Gastrocnemius medialis (tissue), 4 donors: ENCODE measurements around the gene TBRG4. TPM values are rescaled to one million over a fixed set of nuclear protein-coding genes. Genes with fewer than 3 reads are reported as not detected.

Source experiments
- ATAC-seq, 2 donors: fragments of 150-250 bp; one replicate each; pipeline ENCODE4 v1.9.1; 2016
- DNase-seq, 2 donors: peaks; one replicate each; pipeline ENCODE4 v3.0.0-alpha.2; 2019
- H3K27ac ChIP-seq, 4 donors: fragments of 200-600 bp; sonication (generic); 1 replicate in 1 of 4; 2 replicates in 3 of 4; pipeline ENCODE4 v1.5.1; 2016 to 2018; ENCODE audit warnings: mild to moderate bottlenecking in 2 of 4, moderate library complexity in 1 of 4
- H3K27me3 ChIP-seq, 3 donors: fragments of 200-600 bp; sonication (generic) in 2 of 3; 1 replicate in 1 of 3; 2 replicates in 2 of 3; pipeline versions ENCODE4 v1.5.1 to v1.6.0; 2016 to 2019; ENCODE audit warnings: mild to moderate bottlenecking in 1 of 3, moderate library complexity in 1 of 3
- H3K36me3 ChIP-seq, 2 donors: fragments of 200-600 bp; sonication (generic) in 1 of 2; one replicate each; pipeline ENCODE4 v1.5.1; 2017 to 2018
- H3K4me1 ChIP-seq, 2 donors: fragments of 200-600 bp; sonication (generic) in 1 of 2; one replicate each; pipeline ENCODE4 v1.5.1; 2016 to 2017; ENCODE audit warnings: mild to moderate bottlenecking in 2 of 2
- H3K4me3 ChIP-seq, 4 donors: fragments of 200-600 bp; sonication (generic) in 3 of 4; 1 replicate in 1 of 4; 2 replicates in 3 of 4; pipeline ENCODE4 v1.5.1; 2016 to 2019; ENCODE audit warnings: mild to moderate bottlenecking in 2 of 4
- H3K9me3 ChIP-seq, 3 donors: fragments of 200-600 bp; sonication (generic) in 2 of 3; 1 replicate in 1 of 3; 2 replicates in 2 of 3; pipeline ENCODE4 v1.5.1; 2016 to 2019
- POLR2A ChIP-seq, 2 donors: fragments of 450-650 bp; IDR thresholded peaks; one replicate each; pipeline ENCODE4 v1.6.1; 2017; ENCODE audit warnings: antibody characterized with exemption in 2 of 2, mild to moderate bottlenecking in 2 of 2, moderate library complexity in 2 of 2
- in situ Hi-C, 4 donors: fragments of 200-750 bp; cut with MboI; loops; one replicate each; pipeline versions ENCODE4 v1.15.0 to v1.8.0; 2017; ENCODE audit warnings: low sequenced_read_pairs in 4 of 4
- intact Hi-C: fragments of 100-400 bp; cut with DNase I; formaldehyde crosslinking; loops from one replicate; pipeline ENCODE4 v1.15.1; 2023; ENCODE audit warnings: low total_unique reads
- total RNA-seq, 4 donors: library from RNA; depleted of rRNA; stranded (reverse); fragments of >200 nt; gene quantifications; one replicate each; pipeline versions ENCODE4 v1.1.0 to v1.2.3, GENCODE V29; 2016
- TF ChIP-seq, protein P1 (sequence below), 5 experiments: fragments of 450-650 bp in 3 of 5; fragments of 200-600 bp in 2 of 5; sonication (generic) in 2 of 5; IDR thresholded peaks in 4 of 5; conservative IDR thresholded peaks in 1 of 5; 1 replicate in 4 of 5; 2 replicates in 1 of 5; pipeline ENCODE4 v1.5.1; 2016 to 2019; ENCODE audit warnings: antibody characterized with exemption in 5 of 5, mild to moderate bottlenecking in 3 of 5, moderate library complexity in 3 of 5

Gene TBRG4
- total RNA-seq, 4 donors from 2014 or later, result 74.3 to 105 (median 92.7) TPM

DNA sequence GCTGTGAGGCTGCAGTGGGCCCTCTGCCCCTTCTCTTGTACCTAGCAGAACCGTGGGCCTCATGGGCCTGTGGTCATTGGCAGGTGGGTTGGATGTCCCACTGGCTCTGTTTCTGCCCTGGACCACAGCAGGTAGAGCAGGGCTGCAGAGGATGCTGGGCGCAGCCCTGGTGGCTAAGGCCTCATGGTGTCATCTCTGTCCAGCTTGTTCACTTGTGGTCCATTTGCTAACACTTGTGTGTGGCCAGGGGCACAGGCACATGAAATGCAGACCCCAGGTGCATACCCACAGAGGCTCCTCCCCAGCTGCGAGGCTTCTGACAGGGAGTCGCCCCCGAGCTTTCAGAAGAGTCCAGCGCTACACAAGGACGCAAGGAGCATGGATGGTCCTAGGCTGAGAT lies 22.4 kb upstream of the TBRG4 start:
- Histone ChIP-seq H3K36me3 (no peaks in the 10 kb centered on the region), H3K4me3 (no peak overlapping the region), H3K27ac (no peak overlapping the region), H3K9me3 (no peaks in the 10 kb centered on the region), H3K27me3 (no peaks in the 10 kb centered on the region), H3K4me1 (no peaks in the 10 kb centered on the region)
- no peak for TF ChIP-seq POLR2A (IDR thresholded peaks at IDR 0.05)
- TF ChIP-seq, protein P1, sequence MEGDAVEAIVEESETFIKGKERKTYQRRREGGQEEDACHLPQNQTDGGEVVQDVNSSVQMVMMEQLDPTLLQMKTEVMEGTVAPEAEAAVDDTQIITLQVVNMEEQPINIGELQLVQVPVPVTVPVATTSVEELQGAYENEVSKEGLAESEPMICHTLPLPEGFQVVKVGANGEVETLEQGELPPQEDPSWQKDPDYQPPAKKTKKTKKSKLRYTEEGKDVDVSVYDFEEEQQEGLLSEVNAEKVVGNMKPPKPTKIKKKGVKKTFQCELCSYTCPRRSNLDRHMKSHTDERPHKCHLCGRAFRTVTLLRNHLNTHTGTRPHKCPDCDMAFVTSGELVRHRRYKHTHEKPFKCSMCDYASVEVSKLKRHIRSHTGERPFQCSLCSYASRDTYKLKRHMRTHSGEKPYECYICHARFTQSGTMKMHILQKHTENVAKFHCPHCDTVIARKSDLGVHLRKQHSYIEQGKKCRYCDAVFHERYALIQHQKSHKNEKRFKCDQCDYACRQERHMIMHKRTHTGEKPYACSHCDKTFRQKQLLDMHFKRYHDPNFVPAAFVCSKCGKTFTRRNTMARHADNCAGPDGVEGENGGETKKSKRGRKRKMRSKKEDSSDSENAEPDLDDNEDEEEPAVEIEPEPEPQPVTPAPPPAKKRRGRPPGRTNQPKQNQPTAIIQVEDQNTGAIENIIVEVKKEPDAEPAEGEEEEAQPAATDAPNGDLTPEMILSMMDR (IDR thresholded peaks at IDR 0.05 in 4 of 5, conservative IDR thresholded peaks at IDR 0.05 in 1 of 5), result no peak
- ATAC-seq, result no peak
- no peak for DNase-seq
- intact Hi-C loops (no loop called here), in situ Hi-C loops (loop anchor here in 3 of 4 donors (10.0 to 25.0 kb wide), 3 partner anchors 209 to 279 kb away; no protein-coding TSS in a partner anchor)

DNA sequence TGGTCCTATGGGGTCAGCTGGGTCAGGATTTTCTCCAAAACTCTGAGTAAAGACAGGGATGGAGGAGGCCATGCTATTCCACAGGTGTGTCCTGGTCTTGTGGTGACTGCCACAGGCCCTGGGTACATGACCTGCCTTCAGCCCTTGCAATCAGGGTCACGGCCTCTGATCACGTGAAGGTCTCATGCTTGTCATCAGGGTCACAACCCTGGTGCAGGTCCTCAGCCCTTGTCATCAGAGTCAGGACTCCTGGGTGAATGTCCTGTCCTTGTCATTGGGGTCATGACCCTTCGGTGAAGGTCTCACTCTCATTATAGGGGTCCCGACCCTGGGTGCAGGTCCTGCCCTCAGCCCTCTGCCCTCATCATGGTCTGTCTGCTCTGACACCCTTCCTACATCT lies 21.9 kb upstream of the TBRG4 start:
- no peak for DNase-seq
- intact Hi-C loops, result no loop called here
- no peaks in the 10 kb centered on the region for H3K27me3 ChIP-seq
- no peak overlapping the region for H3K4me3 ChIP-seq
- no peak for ATAC-seq
- no peaks in the 10 kb centered on the region for H3K9me3 ChIP-seq
- in situ Hi-C loops, result loop anchor here in 3 of 4 donors (10.0 to 25.0 kb wide), 3 partner anchors 209 to 279 kb away; no protein-coding TSS in a partner anchor
- TF ChIP-seq, protein P1 (IDR thresholded peaks at IDR 0.05 in 4 of 5, conservative IDR thresholded peaks at IDR 0.05 in 1 of 5), result no peak
- no peak for TF ChIP-seq POLR2A (IDR thresholded peaks at IDR 0.05)
- no peaks in the 10 kb centered on the region for H3K4me1 ChIP-seq
- no peak overlapping the region for H3K27ac ChIP-seq
- no peaks in the 10 kb centered on the region for H3K36me3 ChIP-seq

DNA sequence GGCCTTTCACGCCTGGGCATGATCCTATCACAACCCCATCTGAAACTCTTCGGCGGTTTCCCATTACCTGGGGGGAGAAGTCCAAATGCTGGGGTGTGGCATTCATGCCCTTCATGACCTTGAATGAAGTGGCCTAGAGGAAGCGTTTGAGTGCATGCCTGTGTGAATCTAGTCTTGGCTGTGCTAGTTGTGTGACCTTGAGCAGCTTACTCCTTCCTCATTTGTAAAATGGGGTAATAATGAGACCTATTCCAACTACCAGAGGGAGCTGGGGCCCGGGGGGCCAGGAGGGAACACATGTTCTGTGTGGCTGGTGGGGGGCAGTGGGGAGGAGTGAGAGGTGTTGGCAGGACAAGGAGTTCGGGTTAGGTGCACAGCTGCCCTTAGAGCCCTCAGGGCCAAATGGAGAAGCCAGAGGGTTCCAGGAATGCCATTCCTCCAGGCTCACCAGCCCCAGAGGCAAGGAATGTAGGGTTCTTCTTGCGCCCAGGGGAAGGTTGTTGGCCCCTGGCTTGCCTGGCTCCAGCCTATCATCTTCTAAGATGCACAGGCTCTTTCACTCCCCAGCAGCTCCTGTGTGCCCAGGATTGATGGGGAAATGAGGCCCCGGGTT lies 21.3 kb upstream of the TBRG4 start:
- Histone ChIP-seq H3K4me1 (no peaks in the 10 kb centered on the region), H3K9me3 (no peaks in the 10 kb centered on the region), H3K36me3 (no peaks in the 10 kb centered on the region), H3K27me3 (no peaks in the 10 kb centered on the region), H3K27ac (no peak overlapping the region), H3K4me3 (no peak overlapping the region)
- in situ Hi-C loops (loop anchor here in 3 of 4 donors (10.0 to 25.0 kb wide), 3 partner anchors 208 to 278 kb away; no protein-coding TSS in a partner anchor), intact Hi-C loops (no loop called here)
- ATAC-seq (no peak), DNase-seq (no peak)
- TF ChIP-seq, protein P1 (IDR thresholded peaks at IDR 0.05 in 4 of 5, conservative IDR thresholded peaks at IDR 0.05 in 1 of 5), result no peak

DNA sequence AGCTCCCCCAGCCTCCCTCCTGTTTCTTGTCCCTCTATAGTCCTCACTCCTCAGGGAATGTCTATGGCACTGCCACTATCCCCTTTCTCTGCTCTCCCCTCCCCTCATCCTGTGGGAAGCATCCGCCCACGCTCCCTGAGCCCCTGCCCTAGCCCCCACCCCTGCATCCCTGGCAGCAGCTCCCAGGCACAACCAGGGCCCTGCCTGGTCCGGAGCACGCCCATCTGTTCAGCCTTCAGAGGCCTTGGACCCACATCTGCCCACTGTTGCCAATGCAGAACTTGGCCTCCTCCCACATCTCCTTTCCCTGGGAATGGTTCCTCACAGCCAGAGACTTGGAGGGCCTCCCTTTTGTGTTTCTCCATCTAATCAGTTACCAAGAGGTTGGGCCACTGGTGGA lies 20.4 kb upstream of the TBRG4 start:
- no peak for TF ChIP-seq POLR2A (IDR thresholded peaks at IDR 0.05)
- TF ChIP-seq, protein P1 (IDR thresholded peaks at IDR 0.05 in 4 of 5, conservative IDR thresholded peaks at IDR 0.05 in 1 of 5), result no peak
- Histone ChIP-seq H3K4me3 (no peak overlapping the region), H3K27me3 (no peaks in the 10 kb centered on the region), H3K4me1 (no peaks in the 10 kb centered on the region), H3K9me3 (no peaks in the 10 kb centered on the region), H3K27ac (no peak overlapping the region), H3K36me3 (no peaks in the 10 kb centered on the region)
- intact Hi-C loops (no loop called here), in situ Hi-C loops (loop anchor here in 3 of 4 donors (10.0 to 25.0 kb wide), 3 partner anchors 207 to 277 kb away; no protein-coding TSS in a partner anchor)
- ATAC-seq (no peak), DNase-seq (no peak)
